Lower lobe of right lung (tissue), 2 donors: ENCODE results near the gene L3HYPDH. TPM values are rescaled to one million over a fixed set of nuclear protein-coding genes. Genes with fewer than 3 reads are reported as not detected.

Experiments
- ATAC-seq, 2 donors: fragments of 200-7000 bp; cut with Tn5 transposase; one replicate each; pipeline ENCODE4 v1.9.1; 2020 to 2022; ENCODE audit warnings: mild to moderate bottlenecking in 2 of 2, moderate library complexity in 2 of 2
- DNase-seq: peaks from one replicate; pipeline ENCODE4 v3.0.0-alpha.2; 2020
- H3K27ac ChIP-seq: fragments of 200-600 bp; one replicate; pipeline ENCODE4 v1.8.0; 2022
- H3K27me3 ChIP-seq: fragments of 200-600 bp; one replicate; pipeline ENCODE4 v1.8.0; 2022; ENCODE audit warnings: low read depth
- H3K36me3 ChIP-seq: fragments of 200-600 bp; one replicate; pipeline ENCODE4 v1.8.0; 2022; ENCODE audit warnings: mild to moderate bottlenecking
- H3K4me1 ChIP-seq: fragments of 200-600 bp; one replicate; pipeline ENCODE4 v1.8.0; 2022
- H3K4me3 ChIP-seq: fragments of 200-600 bp; one replicate; pipeline ENCODE4 v1.8.0; 2022; ENCODE audit warnings: mild to moderate bottlenecking
- H3K9me3 ChIP-seq: fragments of 200-600 bp; one replicate; pipeline ENCODE4 v1.8.0; 2022
- CTCF ChIP-seq: fragments of 200-600 bp; IDR thresholded peaks from one replicate; pipeline ENCODE4 v1.8.0; 2022; ENCODE audit warnings: antibody characterized with exemption, mild to moderate bottlenecking
- intact Hi-C: fragments of 100-400 bp; cut with DNase I; formaldehyde crosslinking; loops from one replicate; pipeline ENCODE4 v1.11.0; 2022
- long read RNA-seq: library from polyadenylated mRNA; unstranded; transcript quantifications from one replicate; pipeline ENCODE4 v2.0.0, GENCODE V29; 2021
- total RNA-seq: library from RNA; stranded (reverse); fragmentation: NEBNext Ultra II Directional; extraction: Animal tissue kit (Norgen Biotek cat#: 25700); gene quantifications from one replicate; pipeline ENCODE4 v1.2.1, GENCODE V29; 2021
- donor health status: DM: no; HTN: yes; CAD: no; lungs with severe emphysema.

The L3HYPDH gene
- total RNA-seq: 17.9 TPM
- long read RNA-seq, transcript L3HYPDH-201 (5 exons, 1,527 nt): major isoform, 13 of 21 reads
- long read RNA-seq, partial matches to known transcripts: 2 of 21 reads
- long read RNA-seq, other reads (novel, unspliced or antisense): 5 of 21 reads

GRCh38 chr14:59483819-59484638, at the start of gene L3HYPDH, which contains the start of gene JKAMP:
L3HYPDH (minus strand) TSS chr14:59484408; CDS start chr14:59484316, 92 bp downstream.
JKAMP (plus strand) TSS chr14:59484517; CDS start chr14:59484590, 73 bp downstream.
- peaks cover 18% of the 10 kb centered on the region for H3K36me3 ChIP-seq
- peaks cover 57% of the 10 kb centered on the region for H3K4me1 ChIP-seq
- intact Hi-C loops: no loop called here
- H3K27me3 ChIP-seq: no peaks in the 10 kb centered on the region
- DNase-seq (peak; percentile 99), ATAC-seq (peak; percentile 98)
- H3K9me3 ChIP-seq: no peaks in the 10 kb centered on the region
- H3K4me3 ChIP-seq: peak within 1 kb of the TSS; percentile 79
- H3K27ac ChIP-seq: peak within 1 kb of the TSS; percentile 95
- peak; percentile 71 for TF ChIP-seq CTCF

- intact Hi-C loops: no loop called here
Observed at GRCh38 chr14:59532419-59532818, 48.2 kb upstream of the L3HYPDH start.

GRCh38 chr14:59530349-59530748, 46.1 kb upstream of the L3HYPDH start:
- Histone ChIP-seq H3K9me3 (no peaks in the 10 kb centered on the region), H3K4me3 (no peak overlapping the region), H3K4me1 (no peaks in the 10 kb centered on the region), H3K27me3 (no peaks in the 10 kb centered on the region), H3K27ac (no peak overlapping the region), H3K36me3 (no peaks in the 10 kb centered on the region)
- intact Hi-C loops: no loop called here
- ATAC-seq (no peak), DNase-seq (no peak)
- no peak for TF ChIP-seq CTCF

More at GRCh38 chr14:59532419-59532818, 48.2 kb upstream of the L3HYPDH start:
- DNase-seq (no peak), ATAC-seq (no peak)
- Histone ChIP-seq H3K9me3 (no peaks in the 10 kb centered on the region), H3K36me3 (no peaks in the 10 kb centered on the region), H3K27ac (no peak overlapping the region), H3K4me3 (no peak overlapping the region), H3K27me3 (no peaks in the 10 kb centered on the region), H3K4me1 (no peaks in the 10 kb centered on the region)
- no peak for TF ChIP-seq CTCF

GRCh38 chr14:59529189-59529588, 45.0 kb upstream of the L3HYPDH start:
- no peaks in the 10 kb centered on the region for H3K9me3 ChIP-seq
- ATAC-seq: no peak
- H3K4me3 ChIP-seq: no peak overlapping the region
- no peak overlapping the region for H3K27ac ChIP-seq
- no peak for DNase-seq
- no peaks in the 10 kb centered on the region for H3K27me3 ChIP-seq
- no peak for TF ChIP-seq CTCF
- no peaks in the 10 kb centered on the region for H3K4me1 ChIP-seq
- intact Hi-C loops: no loop called here
- no peaks in the 10 kb centered on the region for H3K36me3 ChIP-seq

- no peaks in the 10 kb centered on the region for H3K4me1 ChIP-seq
- ATAC-seq: no peak
- DNase-seq: no peak
- no peak overlapping the region for H3K4me3 ChIP-seq
- H3K36me3 ChIP-seq: no peaks in the 10 kb centered on the region
- no peak overlapping the region for H3K27ac ChIP-seq
- H3K9me3 ChIP-seq: no peaks in the 10 kb centered on the region
- TF ChIP-seq CTCF: no peak
- intact Hi-C loops: no loop called here
- H3K27me3 ChIP-seq: no peaks in the 10 kb centered on the region
Observed at GRCh38 chr14:59520224-59520623, 36.0 kb upstream of the L3HYPDH start.
